Measurements from ENCODE around the gene MAN2C1. TPM values are rescaled to one million over a fixed set of nuclear protein-coding genes. Genes with fewer than 3 reads are reported as not detected.
"Not testable (repeated sequence)": the region's sequence is repeated elsewhere in the genome, so short reads cannot be mapped to it uniquely, and the experiment has no call there.

Gene MAN2C1
- total RNA-seq, 1 donor from 2014 or later: 192 TPM

GRCh38 chr15:75342221-75342620 is 26.2 kb downstream of the MAN2C1 start:
- no peak for DNase-seq

- DNase-seq: no peak
Measured at GRCh38 chr15:75339531-75340240, 28.7 kb downstream of the MAN2C1 start.

GRCh38 chr15:75338661-75339240 is 29.7 kb downstream of the MAN2C1 start:
- DNase-seq: no peak

- peak; percentile 95 for DNase-seq
Measured at GRCh38 chr15:75335705-75336355, 32.6 kb downstream of the MAN2C1 start, which contains the start of gene COMMD4. COMMD4 (plus strand) TSS chr15:75336063; CDS start chr15:75336090, 27 bp downstream.

GRCh38 chr15:75335313-75335704 is 33.1 kb downstream of the MAN2C1 start:
- no peak for DNase-seq

GRCh38 chr15:75333654-75334419 is 34.6 kb downstream of the MAN2C1 start:
- DNase-seq: not testable (repeated sequence)

- DNase-seq: not testable (repeated sequence)
Measured at GRCh38 chr15:75332093-75332492, 36.3 kb downstream of the MAN2C1 start.

- DNase-seq: no peak
Measured at GRCh38 chr15:75329571-75329970, 38.8 kb downstream of the MAN2C1 start.

- no peak for DNase-seq
Measured at GRCh38 chr15:75328493-75329314, 39.7 kb downstream of the MAN2C1 start.

- no peak for DNase-seq
Measured at GRCh38 chr15:75327491-75327890, 40.9 kb downstream of the MAN2C1 start.

- DNase-seq: no peak
Measured at GRCh38 chr15:75327005-75327404, 41.4 kb downstream of the MAN2C1 start.

- DNase-seq: no peak
Measured at GRCh38 chr15:75325922-75326321, 42.5 kb downstream of the MAN2C1 start.

- DNase-seq: no peak
Measured at GRCh38 chr15:75321711-75322110, 46.7 kb downstream of the MAN2C1 start.

GRCh38 chr15:75319231-75319897 is 49.0 kb downstream of the MAN2C1 start:
- not testable (repeated sequence) for DNase-seq

GRCh38 chr15:75314552-75315290 is 53.7 kb downstream of the MAN2C1 start:
- DNase-seq: no peak

- no peak for DNase-seq
Measured at GRCh38 chr15:75313116-75313845, 55.1 kb downstream of the MAN2C1 start.

- not testable (repeated sequence) for DNase-seq
Measured at GRCh38 chr15:75312548-75312947, 55.9 kb downstream of the MAN2C1 start.

- DNase-seq: no peak
Measured at GRCh38 chr15:75309711-75310110, 58.7 kb downstream of the MAN2C1 start.

- peak; percentile 47 for DNase-seq
Measured at GRCh38 chr15:75307778-75308390, 60.5 kb downstream of the MAN2C1 start.

- no peak for DNase-seq
Measured at GRCh38 chr15:75306188-75306587, 62.2 kb downstream of the MAN2C1 start.

Data from dermis blood vessel endothelial cell (primary cell).